A673 (cell line): Measurements from ENCODE around the gene UFSP1.

Experiments
- CTCF ChIP-seq: fragments of 300-800, 200-600 bp; sonication (generic); conservative IDR thresholded peaks from 2 replicates; pipeline ENCODE4 v1.5.1; 2017; ENCODE audit warnings: low read depth, mild to moderate bottlenecking, antibody characterized with exemption, low read length, moderate library complexity, mixed read lengths
- EZH2 ChIP-seq: fragments of 200-600 bp; sonication (generic); IDR thresholded peaks from 2 replicates; pipeline ENCODE4 v1.6.1; 2017; ENCODE audit warnings: borderline replicate concordance, low read depth, mild to moderate bottlenecking, mixed read lengths, antibody characterized with exemption, low read length; ENCODE audit not compliant: poor library complexity, severe bottlenecking

- TF ChIP-seq CTCF (no peak), EZH2 (no peak)
Observed at GRCh38 chr7:100899432-100899831, 9.9 kb upstream of the UFSP1 start.
